GM21447 (cell line): ENCODE results near the gene GP9.
"Not testable (repeated sequence)": the region's sequence is repeated elsewhere in the genome, so short reads cannot be mapped to it uniquely, and the experiment has no call there.

ENCODE experiments used
- ATAC-seq: cut with Tn5 transposase; IDR thresholded peaks from one replicate; pipeline ENCODE4 v1.9.1; 2021; ENCODE audit not compliant: unreplicated experiment

The GP9 gene

DNA sequence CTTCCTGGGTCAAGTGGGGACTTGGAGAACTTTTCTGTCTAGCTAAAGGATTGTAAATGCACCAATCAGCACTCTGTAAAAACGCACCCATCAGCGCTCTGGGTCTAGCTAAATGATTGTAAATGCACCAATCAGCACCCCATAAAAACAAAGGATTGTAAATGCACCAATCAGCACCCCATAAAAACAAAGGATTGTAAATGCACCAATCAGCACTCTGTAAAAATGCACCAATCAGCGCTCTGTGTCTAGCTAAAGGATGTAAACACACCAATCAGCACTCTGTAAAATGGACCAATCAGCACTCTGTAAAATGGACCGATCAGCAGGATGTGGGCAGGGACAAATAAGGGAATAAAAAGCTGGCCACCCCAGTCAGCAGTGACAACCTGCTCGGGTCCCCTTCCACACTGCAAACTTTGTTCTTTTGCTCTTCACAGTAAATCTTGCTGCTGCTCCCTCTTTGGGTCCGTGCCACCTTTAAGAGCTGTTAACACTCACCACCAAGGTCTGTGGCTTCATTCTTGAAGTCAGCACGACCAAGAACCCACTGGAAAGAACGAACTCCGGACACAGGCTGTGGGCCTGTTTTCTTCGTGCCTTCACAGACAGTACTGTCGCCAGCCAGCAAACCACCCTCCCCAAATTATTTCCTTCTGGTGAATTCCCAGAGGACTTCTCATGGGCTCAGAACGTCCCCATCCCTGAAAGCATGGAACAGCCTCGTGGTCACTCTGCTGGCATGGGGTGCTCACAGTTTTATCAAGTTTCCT lies 8.9 kb downstream of the GP9 start:
- not testable (repeated sequence) for ATAC-seq

DNA sequence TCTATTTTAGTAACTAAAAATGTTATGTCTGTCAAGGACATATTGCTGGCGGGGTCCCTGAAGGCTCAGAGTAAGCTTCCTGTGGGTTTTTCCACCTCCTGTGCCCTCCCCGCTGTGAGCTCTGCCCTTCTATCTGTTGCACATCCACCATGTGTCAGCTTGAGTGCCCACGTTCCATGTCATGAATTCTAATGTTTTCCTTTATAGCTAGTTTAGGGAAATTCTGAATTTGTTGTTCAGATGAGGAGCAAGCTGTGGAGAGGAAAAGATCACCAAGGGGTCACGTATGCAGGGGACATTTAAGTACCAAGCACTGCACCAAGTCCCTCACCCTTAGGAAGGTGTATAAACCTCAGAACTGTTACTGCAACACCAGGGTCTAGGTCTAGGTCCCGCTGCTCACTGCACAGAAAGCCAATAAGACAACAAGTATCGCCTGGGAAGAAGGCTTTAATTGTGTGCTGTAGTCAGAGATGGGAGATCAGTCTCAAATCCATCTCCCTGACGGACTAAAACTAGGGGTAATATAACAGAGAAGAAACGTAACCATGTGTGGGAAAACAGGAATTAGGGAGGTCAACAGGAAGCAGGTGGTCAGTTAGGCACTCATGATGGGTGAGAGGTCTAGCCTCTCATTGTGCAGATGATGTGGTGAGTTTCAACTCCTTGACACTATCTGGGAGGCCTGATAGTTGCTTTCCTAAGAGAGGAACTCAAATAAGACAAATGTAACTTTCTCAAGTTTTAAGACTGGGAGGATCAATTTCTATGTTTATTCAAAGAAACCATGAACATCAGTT lies 9.7 kb downstream of the GP9 start:
- no peak for ATAC-seq

DNA sequence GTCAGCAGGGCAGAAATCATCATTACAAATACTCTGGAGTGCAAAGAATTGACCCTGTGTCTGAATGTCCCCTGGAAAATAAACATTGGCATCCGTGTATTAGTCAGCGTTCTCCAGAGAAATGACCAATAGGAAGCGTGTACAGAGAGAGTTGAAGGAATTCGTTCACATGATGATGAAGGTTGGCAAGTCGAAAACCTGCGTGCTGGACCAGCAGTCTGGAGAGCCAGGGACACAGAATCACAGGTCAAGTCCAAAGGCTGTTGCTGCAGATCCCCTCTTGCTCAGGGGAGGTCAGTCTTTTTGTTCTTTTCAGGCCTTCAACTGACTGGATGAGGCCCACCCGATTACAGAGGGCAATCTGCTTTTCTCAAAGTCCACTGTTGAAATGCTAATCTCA lies 16.6 kb downstream of the GP9 start:
- ATAC-seq, result no peak

DNA sequence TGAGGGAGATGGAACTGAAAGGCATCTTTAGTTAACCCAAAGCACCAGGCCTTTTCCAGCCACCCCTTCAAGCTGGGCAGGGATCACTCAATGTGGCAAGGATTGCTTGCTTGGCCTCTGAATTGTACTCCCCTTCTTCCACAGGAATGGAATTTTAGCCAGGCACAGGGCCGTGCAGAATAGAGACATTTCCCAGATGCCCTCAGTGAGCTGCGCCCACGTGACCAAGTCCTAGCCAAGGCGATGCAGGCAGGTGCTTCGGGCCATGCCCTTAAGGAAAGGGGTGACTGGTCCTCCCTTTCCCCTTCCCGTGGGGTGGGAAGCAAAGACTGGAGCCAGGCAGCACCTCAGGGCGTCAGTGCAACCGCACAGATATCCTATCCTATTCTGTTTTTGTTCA lies 17.9 kb downstream of the GP9 start:
- ATAC-seq, result no peak

DNA sequence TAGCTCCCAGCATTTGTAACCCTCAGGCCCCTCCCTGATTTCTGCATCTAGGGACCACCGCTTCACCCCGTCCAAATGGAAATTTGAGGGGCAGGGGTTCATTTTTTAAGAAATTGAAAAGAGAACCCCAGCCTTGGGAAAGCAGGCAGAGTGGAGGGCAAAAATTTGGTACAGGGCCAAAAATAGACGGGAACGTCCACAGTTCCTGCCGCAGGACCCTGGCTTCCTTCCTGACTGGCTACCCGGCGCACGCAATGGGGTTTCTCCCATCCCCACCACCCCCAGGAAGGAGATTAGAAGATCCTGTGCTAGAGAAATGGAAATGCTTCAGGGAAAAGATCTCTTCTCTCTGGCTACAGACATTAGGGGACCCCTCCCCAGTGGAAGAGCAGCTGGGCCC lies 20.9 kb downstream of the GP9 start:
- no peak for ATAC-seq

DNA sequence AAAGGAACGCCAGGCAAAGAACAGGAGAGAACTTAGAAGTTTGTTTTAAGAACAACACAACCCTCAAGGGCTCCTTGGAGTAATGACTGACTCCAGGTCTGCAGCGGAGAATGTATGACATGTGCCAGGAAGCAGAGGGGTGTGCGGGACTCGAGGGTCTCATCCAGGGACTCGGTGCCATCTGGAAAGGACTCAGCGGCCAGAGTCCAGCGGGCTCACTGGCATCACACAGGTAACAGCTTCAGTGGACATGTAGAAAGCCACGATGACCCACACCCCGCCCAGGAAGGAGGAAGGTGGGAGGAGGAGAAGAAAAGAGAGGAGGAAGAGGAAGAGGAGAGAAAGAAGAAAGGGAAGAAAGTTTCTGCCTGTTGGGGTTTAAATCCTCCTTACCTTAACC lies 21.4 kb downstream of the GP9 start:
- no peak for ATAC-seq

DNA sequence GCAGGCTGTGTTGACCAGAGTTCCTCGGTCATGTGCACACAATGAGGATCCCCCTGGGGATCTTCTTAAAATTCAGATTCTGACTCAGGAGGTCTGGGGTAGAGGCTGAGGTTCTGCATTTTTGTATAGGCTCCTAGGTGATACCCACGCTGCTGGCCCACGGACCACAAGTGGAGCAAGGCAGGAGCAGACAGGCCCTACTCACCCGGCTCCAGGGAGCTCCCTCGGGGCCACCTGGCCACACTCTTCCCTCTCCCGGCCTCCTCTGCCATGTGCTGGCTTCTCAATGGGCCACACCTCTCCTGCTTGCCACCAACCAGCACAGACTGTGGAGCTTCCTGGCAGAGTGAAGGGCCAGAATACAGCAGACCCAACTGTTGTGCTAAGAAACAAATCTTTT lies 23.9 kb downstream of the GP9 start:
- no peak for ATAC-seq

DNA sequence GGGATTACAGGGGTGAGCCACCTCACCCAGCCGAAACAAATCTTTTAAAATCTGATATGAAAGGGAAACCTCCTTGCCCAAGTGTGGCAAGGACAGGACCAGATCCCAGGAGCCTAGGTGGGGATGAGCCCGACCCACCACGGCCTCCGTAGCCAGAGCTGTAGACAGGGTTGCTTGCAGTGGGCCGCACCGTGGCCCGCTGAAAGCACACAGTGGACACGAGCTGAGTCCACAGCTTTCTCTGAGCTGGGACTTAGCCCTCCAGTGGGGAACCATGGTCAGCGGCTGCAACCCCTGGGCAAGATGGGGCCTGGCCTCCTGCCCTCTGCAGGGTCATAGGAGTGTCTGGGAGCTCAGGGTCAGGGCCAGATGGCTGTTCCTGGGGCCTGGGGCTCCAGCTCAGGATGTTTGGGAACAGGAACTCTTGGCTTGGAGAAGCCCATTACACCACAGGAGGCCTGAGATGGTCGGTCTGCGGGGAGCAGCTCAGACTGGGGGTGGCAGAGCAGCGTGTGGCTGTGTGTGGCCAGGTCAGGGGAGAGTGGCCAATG lies 24.7 kb downstream of the GP9 start:
- no peak for ATAC-seq

DNA sequence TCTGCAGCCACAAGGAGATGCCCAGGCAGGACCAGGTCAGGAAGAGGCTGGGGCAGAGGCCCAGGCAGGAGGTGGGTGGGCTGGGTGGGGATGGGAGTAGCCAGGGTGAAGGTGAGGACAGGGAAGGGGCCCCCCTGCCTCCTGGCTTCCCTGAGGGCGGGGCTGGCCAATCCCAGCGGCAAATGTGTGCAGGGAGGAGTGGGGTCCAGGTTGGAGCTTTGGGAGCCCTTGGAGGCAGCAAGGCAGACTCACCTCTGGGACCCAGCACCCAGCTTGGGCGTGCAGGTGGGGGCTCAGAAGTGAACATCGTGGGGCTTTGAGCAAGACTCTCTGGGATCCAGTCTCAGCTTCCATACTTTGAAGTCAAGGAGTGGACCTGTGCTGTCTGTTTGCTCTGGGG lies 25.2 kb downstream of the GP9 start:
- no peak for ATAC-seq

DNA sequence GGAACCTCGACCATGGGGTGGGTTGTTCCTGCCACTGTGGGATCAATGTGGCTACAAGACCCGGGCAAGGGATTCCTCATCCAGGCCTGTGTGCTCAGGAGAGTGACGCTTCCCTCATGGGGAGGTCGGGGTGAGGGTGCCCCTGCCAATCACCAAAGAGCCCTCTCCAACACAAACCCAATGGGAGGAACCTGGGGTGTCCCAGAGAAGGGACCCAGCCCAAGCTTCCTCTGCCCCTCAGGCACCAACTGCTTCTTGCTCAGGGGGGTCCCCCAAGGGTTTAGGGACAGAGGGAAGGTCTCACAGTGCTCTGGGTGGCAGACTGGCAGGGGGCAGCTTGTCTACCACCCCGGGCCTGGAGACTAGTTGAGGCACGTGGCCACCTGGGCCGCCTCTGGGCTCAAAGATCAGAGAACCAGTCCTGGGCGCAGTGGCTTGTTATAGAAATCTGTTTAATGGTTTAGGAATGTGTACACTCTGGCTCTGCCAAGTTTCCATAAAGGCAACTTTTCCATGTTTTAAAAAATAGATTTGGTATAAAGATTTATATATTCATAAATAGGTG lies 26.6 kb downstream of the GP9 start:
- ATAC-seq, result no peak

DNA sequence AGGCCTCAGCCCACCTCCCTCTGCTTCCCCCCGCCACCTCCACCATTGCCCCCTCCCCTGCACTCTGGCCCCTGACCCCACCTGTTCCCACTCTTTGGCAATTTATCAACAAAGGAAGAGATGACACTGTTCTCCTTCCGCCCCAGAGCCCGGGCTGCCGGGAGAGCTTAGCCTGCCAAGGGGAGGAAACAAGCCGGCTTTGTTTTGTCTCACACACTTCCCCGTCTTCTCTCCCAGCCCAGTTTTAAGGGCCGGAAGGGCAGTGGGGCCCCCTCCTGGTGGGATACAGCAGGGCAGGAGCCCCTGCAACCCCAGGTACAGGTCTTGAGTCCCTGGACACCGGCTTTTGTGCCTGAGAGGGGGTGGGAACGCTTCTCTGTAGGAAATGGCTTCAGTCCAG lies 27.3 kb downstream of the GP9 start:
- ATAC-seq, result not testable (repeated sequence)

DNA sequence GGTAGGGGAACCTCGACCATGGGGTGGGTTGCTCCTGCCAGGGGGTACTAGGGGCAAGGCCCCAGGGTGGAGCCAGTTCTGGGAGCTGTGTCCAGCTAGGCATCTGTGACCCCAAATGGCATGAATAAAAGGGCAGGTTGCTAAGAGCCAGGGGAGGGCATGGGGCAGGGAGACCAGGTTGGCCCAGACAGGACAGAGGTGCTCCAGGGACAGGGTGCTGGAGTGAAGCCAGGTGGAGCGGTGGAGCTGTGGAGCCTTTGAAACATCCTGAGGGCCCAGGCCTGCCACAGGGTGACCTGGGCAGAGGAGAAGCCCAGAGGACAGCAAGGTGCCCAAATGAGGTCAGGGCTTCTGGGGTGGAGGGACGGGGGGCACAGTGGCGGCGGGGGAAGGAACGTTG lies 27.7 kb downstream of the GP9 start:
- ATAC-seq, result not testable (repeated sequence)

DNA sequence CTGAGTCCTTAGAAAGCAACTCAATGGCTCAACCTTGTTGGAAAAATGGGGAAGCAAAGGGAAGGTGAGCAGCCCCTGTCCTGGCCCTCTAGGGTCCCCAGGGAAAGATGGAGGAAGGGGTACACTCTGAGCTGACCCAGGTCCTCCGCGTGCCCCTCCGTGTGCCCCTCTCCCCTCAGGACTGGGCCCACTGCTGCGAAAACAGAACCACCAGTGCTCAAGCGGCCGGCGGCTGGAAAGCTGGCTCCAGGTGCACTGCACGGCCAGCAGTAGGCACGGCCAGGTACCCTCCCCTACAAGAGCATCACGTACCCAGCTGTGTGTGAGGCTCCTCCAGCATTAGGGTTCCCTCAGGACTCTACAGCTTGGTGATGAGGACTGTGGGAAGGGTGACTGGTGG lies 34.7 kb downstream of the GP9 start:
- no peak for ATAC-seq

DNA sequence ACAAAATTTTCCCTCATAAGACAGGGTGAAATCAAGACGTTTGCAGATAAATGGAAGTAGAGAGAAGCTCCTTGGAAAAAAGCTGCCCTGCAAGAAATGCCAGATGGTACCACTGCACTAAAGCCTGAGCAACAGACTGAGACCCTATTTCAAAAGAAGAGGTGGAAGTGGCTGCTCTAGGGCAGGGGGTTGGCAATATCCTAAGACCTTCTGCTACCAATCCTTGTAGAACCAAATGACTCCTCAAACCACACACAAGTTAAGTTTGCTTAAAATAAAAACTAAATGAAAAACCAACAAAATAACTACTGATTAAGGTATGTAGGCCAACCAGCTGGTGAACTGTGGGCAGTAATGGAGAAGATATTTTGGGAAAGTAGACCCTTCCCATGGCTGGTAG lies 39.7 kb downstream of the GP9 start:
- no peak for ATAC-seq

DNA sequence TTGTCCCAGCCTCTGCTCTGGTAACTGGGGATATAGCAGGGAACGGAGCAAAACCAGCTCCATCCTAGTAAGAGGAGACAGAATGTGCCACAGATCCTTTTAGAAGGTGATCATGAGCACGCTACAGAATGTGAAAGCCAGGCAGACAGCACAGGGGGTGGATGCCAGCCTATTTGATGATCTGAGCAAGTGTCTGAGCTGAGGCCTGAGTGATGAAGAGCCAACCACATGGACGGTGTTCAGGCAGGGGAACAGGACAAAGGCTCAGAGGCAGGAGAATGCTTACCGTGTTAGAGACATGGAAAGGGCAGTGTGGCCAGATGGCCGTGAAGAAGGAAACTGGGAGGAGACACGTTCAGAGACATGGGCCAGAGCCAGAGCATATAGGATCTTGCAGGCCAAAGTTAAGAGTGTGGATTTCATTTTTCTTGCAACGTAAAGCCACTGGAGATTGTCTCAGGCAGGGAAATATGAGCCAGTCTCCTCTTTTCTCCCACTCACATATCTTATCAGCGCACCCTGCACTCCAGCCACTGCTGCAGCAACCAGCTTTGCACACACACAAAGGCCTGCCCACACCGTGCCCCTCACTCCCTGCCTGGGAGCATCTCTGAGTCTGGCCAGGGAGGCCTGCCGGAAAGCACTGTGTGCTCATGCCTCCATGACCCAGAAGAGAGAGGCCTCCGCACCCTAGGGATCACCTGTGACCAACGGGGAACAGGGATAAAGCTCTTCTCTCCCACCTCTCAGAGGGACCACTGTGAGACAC lies 41.0 kb downstream of the GP9 start:
- no peak for ATAC-seq

DNA sequence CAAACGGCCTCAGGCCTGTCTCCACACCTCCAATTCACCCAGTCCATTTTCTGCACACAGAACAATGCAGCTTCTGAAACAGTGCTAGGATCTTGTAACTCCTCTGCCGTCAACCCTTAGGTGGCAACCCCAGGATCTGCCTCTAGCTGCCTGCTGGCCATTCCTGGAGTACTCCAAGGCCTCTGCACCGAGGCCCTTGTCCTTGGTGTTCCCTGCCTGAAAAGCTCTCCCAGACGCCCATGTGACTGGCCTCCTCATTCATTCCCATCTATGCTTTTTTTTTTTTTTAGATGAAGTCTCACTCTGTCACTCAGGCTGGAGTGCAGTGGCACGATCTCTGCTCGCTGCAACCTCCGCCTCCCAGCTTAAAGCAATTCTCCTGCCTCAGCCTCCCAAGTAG lies 42.7 kb downstream of the GP9 start:
- no peak for ATAC-seq

DNA sequence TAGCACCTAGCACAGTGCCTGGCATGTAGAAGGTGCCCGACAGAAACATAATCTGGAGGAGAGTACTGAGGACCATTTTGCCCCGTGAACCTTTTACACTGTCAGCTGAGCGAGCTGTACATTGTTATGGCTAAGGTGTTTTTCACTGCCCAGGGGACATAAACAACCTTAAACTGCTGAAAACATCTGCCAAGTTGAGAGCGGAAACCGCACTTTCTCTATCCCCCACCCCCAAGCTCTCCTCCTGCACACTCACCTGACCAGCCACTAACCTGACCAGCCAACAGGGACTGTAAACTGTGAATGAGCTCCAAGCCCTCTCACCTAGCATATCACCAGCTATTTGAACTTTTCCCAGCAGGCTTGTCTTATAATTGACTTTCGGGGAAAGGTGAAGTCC lies 43.5 kb downstream of the GP9 start:
- ATAC-seq, result no peak

DNA sequence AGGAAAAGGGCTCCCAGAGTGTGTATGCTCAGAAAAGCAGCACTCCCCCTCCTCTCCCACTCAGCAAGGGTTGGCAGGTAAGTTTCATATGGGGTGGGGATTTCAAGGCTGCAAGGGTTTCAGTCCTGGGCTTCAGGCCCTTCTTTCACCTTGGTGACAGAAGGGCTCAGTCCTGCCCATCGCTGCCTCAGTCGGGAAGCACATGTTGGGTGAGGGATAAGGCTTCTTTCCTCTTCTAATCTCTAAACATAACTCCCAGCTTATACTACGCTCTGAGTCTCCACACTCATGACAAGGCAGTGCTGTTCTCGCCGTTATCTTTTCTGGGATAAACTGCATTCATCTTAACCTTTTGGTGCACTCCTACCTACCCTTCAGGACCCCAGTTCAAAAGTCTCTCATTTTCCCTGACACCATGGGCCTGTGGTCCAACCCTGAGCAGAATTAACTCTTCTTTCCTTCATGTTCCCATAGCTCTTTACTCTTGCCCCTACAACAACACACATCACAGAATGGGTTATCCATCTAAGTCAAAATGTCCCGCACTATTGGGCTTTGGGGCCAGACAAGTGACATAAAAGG lies 44.0 kb downstream of the GP9 start:
- ATAC-seq, result no peak

DNA sequence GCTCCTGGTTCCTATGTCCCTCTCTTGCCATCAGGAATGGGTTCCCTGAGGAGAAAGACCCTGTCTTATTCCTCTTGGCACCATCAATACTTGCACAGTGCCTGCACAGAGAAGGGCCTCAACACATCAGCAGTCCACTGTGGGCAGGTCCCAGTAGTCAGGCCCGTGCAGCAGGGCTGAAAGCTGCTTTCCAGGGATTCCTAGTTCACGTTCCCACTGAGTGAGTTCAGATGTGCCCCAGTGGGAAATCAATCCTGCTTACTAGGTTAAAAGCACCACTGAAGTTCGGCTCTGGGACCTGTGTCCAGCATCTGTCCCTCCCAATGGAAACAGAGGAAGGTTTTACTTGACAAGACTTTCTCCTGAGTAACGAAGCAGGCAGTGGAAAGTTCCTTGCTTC lies 45.3 kb downstream of the GP9 start:
- no peak for ATAC-seq

DNA sequence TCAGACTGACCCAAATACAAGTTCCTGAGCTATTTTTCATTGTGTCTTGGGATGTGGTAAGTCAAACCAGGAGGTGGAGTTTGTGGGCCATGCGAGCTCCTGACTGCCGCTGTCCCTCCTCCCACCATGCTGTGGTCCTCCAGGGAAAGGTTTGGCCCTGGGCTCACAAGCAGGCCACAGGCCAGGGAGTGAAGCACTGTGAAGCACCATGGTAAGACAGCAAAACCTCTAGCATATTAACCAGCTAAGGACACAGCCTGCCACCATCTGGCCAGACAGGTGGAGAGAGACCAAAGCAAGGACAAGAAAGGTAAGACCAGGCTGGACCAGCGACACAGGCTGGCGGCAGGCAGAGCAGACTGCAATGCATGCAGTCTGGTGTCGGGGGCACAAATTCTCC lies 45.7 kb downstream of the GP9 start:
- no peak for ATAC-seq
